ENCODE measurements around the gene CFAP107. TPM values are rescaled to one million over a fixed set of nuclear protein-coding genes. Genes with fewer than 3 reads are reported as not detected.

CFAP107 gene
- total RNA-seq, 1 donor from 2014 or later = not detected

GRCh38 chr1:12748778-12749355 is 2.9 kb downstream of the CFAP107 start:
- no peaks in the 10 kb centered on the region for H3K9me3 Mint-ChIP-seq (ENCODE audit: unreplicated experiment)
- no peak overlapping the region for H3K4me3 Mint-ChIP-seq (ENCODE audit: unreplicated experiment)
- no peaks in the 10 kb centered on the region for H3K4me1 Mint-ChIP-seq (ENCODE audit: unreplicated experiment)
- no peak overlapping the region for H3K27ac Mint-ChIP-seq (ENCODE audit: unreplicated experiment)
- TF ChIP-seq CTCF (IDR thresholded peaks at IDR 0.05; ENCODE audit: unreplicated experiment) = no peak
- DNase-seq (ENCODE audit: low spot score) = no peak
- peaks cover 2% of the 10 kb centered on the region for H3K27me3 Mint-ChIP-seq (ENCODE audit: unreplicated experiment)
- no peaks in the 10 kb centered on the region for H3K36me3 Mint-ChIP-seq (ENCODE audit: low read depth, unreplicated experiment)

- Mint-ChIP-seq H3K27me3 (ENCODE audit: unreplicated experiment) (peaks cover 5% of the 10 kb centered on the region), H3K4me3 (ENCODE audit: unreplicated experiment) (no peak overlapping the region), H3K4me1 (ENCODE audit: unreplicated experiment) (no peaks in the 10 kb centered on the region), H3K9me3 (ENCODE audit: unreplicated experiment) (no peaks in the 10 kb centered on the region), H3K27ac (ENCODE audit: unreplicated experiment) (no peak overlapping the region), H3K36me3 (ENCODE audit: low read depth, unreplicated experiment) (no peaks in the 10 kb centered on the region)
- DNase-seq (ENCODE audit: low spot score) = no peak
- no peak for TF ChIP-seq CTCF (IDR thresholded peaks at IDR 0.05; ENCODE audit: unreplicated experiment)
Observed at GRCh38 chr1:12754738-12755137, 8.7 kb downstream of the CFAP107 start.

- no peak for TF ChIP-seq CTCF (IDR thresholded peaks at IDR 0.05; ENCODE audit: unreplicated experiment)
- no peaks in the 10 kb centered on the region for H3K4me1 Mint-ChIP-seq (ENCODE audit: unreplicated experiment)
- H3K27me3 Mint-ChIP-seq (ENCODE audit: unreplicated experiment) = peaks cover 5% of the 10 kb centered on the region
- no peak for DNase-seq (ENCODE audit: low spot score)
- H3K27ac Mint-ChIP-seq (ENCODE audit: unreplicated experiment) = no peak overlapping the region
- H3K4me3 Mint-ChIP-seq (ENCODE audit: unreplicated experiment) = no peak overlapping the region
- no peaks in the 10 kb centered on the region for H3K36me3 Mint-ChIP-seq (ENCODE audit: low read depth, unreplicated experiment)
- H3K9me3 Mint-ChIP-seq (ENCODE audit: unreplicated experiment) = no peaks in the 10 kb centered on the region
Observed at GRCh38 chr1:12756273-12756672, 10.3 kb downstream of the CFAP107 start.

GRCh38 chr1:12756768-12757413 is 10.9 kb downstream of the CFAP107 start:
- H3K36me3 Mint-ChIP-seq (ENCODE audit: low read depth, unreplicated experiment) = no peaks in the 10 kb centered on the region
- TF ChIP-seq CTCF (IDR thresholded peaks at IDR 0.05; ENCODE audit: unreplicated experiment) = no peak
- H3K27ac Mint-ChIP-seq (ENCODE audit: unreplicated experiment) = no peak overlapping the region
- no peak for DNase-seq (ENCODE audit: low spot score)
- no peaks in the 10 kb centered on the region for H3K4me1 Mint-ChIP-seq (ENCODE audit: unreplicated experiment)
- H3K9me3 Mint-ChIP-seq (ENCODE audit: unreplicated experiment) = no peaks in the 10 kb centered on the region
- peaks cover 5% of the 10 kb centered on the region for H3K27me3 Mint-ChIP-seq (ENCODE audit: unreplicated experiment)
- no peak overlapping the region for H3K4me3 Mint-ChIP-seq (ENCODE audit: unreplicated experiment)

- H3K27ac Mint-ChIP-seq (ENCODE audit: unreplicated experiment) = no peak overlapping the region
- H3K4me1 Mint-ChIP-seq (ENCODE audit: unreplicated experiment) = no peaks in the 10 kb centered on the region
- H3K4me3 Mint-ChIP-seq (ENCODE audit: unreplicated experiment) = no peak overlapping the region
- TF ChIP-seq CTCF (IDR thresholded peaks at IDR 0.05; ENCODE audit: unreplicated experiment) = no peak
- no peak for DNase-seq (ENCODE audit: low spot score)
- H3K36me3 Mint-ChIP-seq (ENCODE audit: low read depth, unreplicated experiment) = no peaks in the 10 kb centered on the region
- H3K27me3 Mint-ChIP-seq (ENCODE audit: unreplicated experiment) = peaks cover 5% of the 10 kb centered on the region
- no peaks in the 10 kb centered on the region for H3K9me3 Mint-ChIP-seq (ENCODE audit: unreplicated experiment)
Observed at GRCh38 chr1:12757836-12758235, 11.8 kb downstream of the CFAP107 start.

Data from endothelial cell (in vitro differentiated cells).